HepG2 (cell line): ENCODE results near the gene ALDOA. TPM values are rescaled to one million over a fixed set of nuclear protein-coding genes. Genes with fewer than 3 reads are reported as not detected.

Experiments used
- AGO2 ChIP-seq: fragments of 200-400 bp; formaldehyde crosslinking; optimal IDR thresholded peaks from 2 replicates; pipeline ENCODE3; 2017; ENCODE audit warnings: mild to moderate bottlenecking, low read depth, low read length, moderate library complexity
- EED ChIP-seq: sonication (generic); formaldehyde crosslinking; IDR thresholded peaks from 2 replicates; pipeline ENCODE4 v1.5.0; 2020; ENCODE audit warnings: mild to moderate bottlenecking, missing genetic modification reagents
- FOXJ3 ChIP-seq: sonication (generic); formaldehyde crosslinking; IDR thresholded peaks from 2 replicates; pipeline ENCODE4 v1.4.0; 2020; ENCODE audit warnings: missing genetic modification reagents, mild to moderate bottlenecking, borderline replicate concordance
- FOXP4 ChIP-seq: sonication (generic); formaldehyde crosslinking; IDR thresholded peaks from 2 replicates; pipeline ENCODE4 v1.4.0; 2020; ENCODE audit warnings: missing genetic modification reagents
- KLF12 ChIP-seq: sonication (generic); formaldehyde crosslinking; IDR thresholded peaks from 2 replicates; pipeline ENCODE4 v1.4.0; 2020; ENCODE audit warnings: missing genetic modification reagents, borderline replicate concordance
- MXI1 ChIP-seq: IDR thresholded peaks from 3 replicates; pipeline ENCODE4 v1.6.1; 2012; ENCODE audit warnings: low read depth, low read length, inconsistent platforms, borderline replicate concordance
- PCBP2 ChIP-seq: fragments of 200-400 bp; formaldehyde crosslinking; optimal IDR thresholded peaks from 2 replicates; pipeline ENCODE3; 2018; ENCODE audit warnings: low read length, low read depth; ENCODE audit not compliant: poor library complexity, severe bottlenecking
- POLR2G ChIP-seq: fragments of 200-400 bp; formaldehyde crosslinking; IDR thresholded peaks from 2 replicates; pipeline ENCODE4 v1.6.1; 2018; ENCODE audit warnings: mild to moderate bottlenecking, low read depth, low read length, moderate library complexity
- SRSF1 ChIP-seq: fragments of 200-400 bp; formaldehyde crosslinking; optimal IDR thresholded peaks from 2 replicates; pipeline ENCODE3; 2017; ENCODE audit warnings: mild to moderate bottlenecking, low read depth, low read length, moderate library complexity
- TBX3 ChIP-seq: fragments of 450-650 bp; IDR thresholded peaks from 2 replicates; pipeline ENCODE4 v1.6.1; 2017; ENCODE audit warnings: antibody characterized with exemption, mild to moderate bottlenecking, inconsistent platforms, borderline replicate concordance
- ZFP41 ChIP-seq: sonication (generic); formaldehyde crosslinking; IDR thresholded peaks from 2 replicates; pipeline ENCODE4 v1.4.0; 2020; ENCODE audit warnings: mild to moderate bottlenecking, missing genetic modification reagents, borderline replicate concordance
- ZNF546 ChIP-seq: sonication (generic); formaldehyde crosslinking; conservative IDR thresholded peaks from 2 replicates; pipeline ENCODE4 v1.8.1; 2023; ENCODE audit warnings: mild to moderate bottlenecking, missing genetic modification reagents
- polyA plus RNA-seq, 8 experiments: library from polyadenylated mRNA; depleted of rRNA in 3 of 8; stranded (reverse) in 7 of 8; unstranded in 1 of 8; fragments of >200 nt; fragmentation: Illumina TruSeq in 4 of 8; extraction: Trizol in 4 of 8; gene quantifications; 2 replicates each; pipeline versions ENCODE4 v1.2.1 to v1.2.3, GENCODE V29; 2011 to 2016; ENCODE audit warnings: low read depth in 4 of 8, missing spikeins in 1 of 8, mixed read lengths in 1 of 8; ENCODE audit not compliant: insufficient read depth in 1 of 8
- total RNA-seq, 5 experiments: library from RNA; depleted of rRNA; stranded (reverse); fragments of >200 nt; fragmentation: Illumina TruSeq; extraction: Trizol; gene quantifications; 2 replicates each; pipeline ENCODE4 v1.2.3, GENCODE V29; 2016; ENCODE audit warnings: low read depth in 1 of 5
- TF ChIP-seq, protein P1 (sequence below): IDR thresholded peaks from 2 replicates; pipeline ENCODE4 v1.6.1; 2016; ENCODE audit warnings: low read depth, missing genetic modification reagents, missing compliant biosample characterization
- TF ChIP-seq, protein P2 (sequence below): sonication (generic); formaldehyde crosslinking; IDR thresholded peaks from 2 replicates; pipeline ENCODE4 v1.4.0; 2020; ENCODE audit warnings: missing genetic modification reagents
- TF ChIP-seq, protein P3 (sequence below): sonication (generic); formaldehyde crosslinking; IDR thresholded peaks from 2 replicates; pipeline ENCODE4 v1.5.0; 2020; ENCODE audit warnings: missing genetic modification reagents, mild to moderate bottlenecking, borderline replicate concordance

The ALDOA gene
- total and polyA plus RNA-seq, 2 of the 13 experiments (the other 11 are each of a cell fraction or from before 2014, with no cell fraction given): 925 to 1,884 TPM

- TF ChIP-seq TBX3: no peak
- TF ChIP-seq ZNF546: no peak
- TF ChIP-seq, protein P1, sequence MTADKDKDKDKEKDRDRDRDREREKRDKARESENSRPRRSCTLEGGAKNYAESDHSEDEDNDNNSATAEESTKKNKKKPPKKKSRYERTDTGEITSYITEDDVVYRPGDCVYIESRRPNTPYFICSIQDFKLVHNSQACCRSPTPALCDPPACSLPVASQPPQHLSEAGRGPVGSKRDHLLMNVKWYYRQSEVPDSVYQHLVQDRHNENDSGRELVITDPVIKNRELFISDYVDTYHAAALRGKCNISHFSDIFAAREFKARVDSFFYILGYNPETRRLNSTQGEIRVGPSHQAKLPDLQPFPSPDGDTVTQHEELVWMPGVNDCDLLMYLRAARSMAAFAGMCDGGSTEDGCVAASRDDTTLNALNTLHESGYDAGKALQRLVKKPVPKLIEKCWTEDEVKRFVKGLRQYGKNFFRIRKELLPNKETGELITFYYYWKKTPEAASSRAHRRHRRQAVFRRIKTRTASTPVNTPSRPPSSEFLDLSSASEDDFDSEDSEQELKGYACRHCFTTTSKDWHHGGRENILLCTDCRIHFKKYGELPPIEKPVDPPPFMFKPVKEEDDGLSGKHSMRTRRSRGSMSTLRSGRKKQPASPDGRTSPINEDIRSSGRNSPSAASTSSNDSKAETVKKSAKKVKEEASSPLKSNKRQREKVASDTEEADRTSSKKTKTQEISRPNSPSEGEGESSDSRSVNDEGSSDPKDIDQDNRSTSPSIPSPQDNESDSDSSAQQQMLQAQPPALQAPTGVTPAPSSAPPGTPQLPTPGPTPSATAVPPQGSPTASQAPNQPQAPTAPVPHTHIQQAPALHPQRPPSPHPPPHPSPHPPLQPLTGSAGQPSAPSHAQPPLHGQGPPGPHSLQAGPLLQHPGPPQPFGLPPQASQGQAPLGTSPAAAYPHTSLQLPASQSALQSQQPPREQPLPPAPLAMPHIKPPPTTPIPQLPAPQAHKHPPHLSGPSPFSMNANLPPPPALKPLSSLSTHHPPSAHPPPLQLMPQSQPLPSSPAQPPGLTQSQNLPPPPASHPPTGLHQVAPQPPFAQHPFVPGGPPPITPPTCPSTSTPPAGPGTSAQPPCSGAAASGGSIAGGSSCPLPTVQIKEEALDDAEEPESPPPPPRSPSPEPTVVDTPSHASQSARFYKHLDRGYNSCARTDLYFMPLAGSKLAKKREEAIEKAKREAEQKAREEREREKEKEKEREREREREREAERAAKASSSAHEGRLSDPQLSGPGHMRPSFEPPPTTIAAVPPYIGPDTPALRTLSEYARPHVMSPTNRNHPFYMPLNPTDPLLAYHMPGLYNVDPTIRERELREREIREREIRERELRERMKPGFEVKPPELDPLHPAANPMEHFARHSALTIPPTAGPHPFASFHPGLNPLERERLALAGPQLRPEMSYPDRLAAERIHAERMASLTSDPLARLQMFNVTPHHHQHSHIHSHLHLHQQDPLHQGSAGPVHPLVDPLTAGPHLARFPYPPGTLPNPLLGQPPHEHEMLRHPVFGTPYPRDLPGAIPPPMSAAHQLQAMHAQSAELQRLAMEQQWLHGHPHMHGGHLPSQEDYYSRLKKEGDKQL: no peak; the same call in 1 of the 2 replicates
- TF ChIP-seq ZFP41: 0 out of 2 replicates have a peak, but pooled peaks have one; percentile 44
- TF ChIP-seq EED (CRISPR knock-in tag): no peak; the same call in 1 of the 2 replicates
- TF ChIP-seq SRSF1: peak; percentile 60
- no peak for TF ChIP-seq KLF12 (CRISPR knock-in tag)
- TF ChIP-seq MXI1: peak; percentile 8; the same call in 1 of the 3 replicates
- TF ChIP-seq FOXJ3 (CRISPR knock-in tag): no peak
- peak; percentile 57 for TF ChIP-seq PCBP2
- no peak for TF ChIP-seq FOXP4 (CRISPR knock-in tag)
- peak; percentile 89 for TF ChIP-seq AGO2
- TF ChIP-seq, protein P2, sequence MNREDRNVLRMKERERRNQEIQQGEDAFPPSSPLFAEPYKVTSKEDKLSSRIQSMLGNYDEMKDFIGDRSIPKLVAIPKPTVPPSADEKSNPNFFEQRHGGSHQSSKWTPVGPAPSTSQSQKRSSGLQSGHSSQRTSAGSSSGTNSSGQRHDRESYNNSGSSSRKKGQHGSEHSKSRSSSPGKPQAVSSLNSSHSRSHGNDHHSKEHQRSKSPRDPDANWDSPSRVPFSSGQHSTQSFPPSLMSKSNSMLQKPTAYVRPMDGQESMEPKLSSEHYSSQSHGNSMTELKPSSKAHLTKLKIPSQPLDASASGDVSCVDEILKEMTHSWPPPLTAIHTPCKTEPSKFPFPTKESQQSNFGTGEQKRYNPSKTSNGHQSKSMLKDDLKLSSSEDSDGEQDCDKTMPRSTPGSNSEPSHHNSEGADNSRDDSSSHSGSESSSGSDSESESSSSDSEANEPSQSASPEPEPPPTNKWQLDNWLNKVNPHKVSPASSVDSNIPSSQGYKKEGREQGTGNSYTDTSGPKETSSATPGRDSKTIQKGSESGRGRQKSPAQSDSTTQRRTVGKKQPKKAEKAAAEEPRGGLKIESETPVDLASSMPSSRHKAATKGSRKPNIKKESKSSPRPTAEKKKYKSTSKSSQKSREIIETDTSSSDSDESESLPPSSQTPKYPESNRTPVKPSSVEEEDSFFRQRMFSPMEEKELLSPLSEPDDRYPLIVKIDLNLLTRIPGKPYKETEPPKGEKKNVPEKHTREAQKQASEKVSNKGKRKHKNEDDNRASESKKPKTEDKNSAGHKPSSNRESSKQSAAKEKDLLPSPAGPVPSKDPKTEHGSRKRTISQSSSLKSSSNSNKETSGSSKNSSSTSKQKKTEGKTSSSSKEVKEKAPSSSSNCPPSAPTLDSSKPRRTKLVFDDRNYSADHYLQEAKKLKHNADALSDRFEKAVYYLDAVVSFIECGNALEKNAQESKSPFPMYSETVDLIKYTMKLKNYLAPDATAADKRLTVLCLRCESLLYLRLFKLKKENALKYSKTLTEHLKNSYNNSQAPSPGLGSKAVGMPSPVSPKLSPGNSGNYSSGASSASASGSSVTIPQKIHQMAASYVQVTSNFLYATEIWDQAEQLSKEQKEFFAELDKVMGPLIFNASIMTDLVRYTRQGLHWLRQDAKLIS (CRISPR knock-in tag): 0 out of 2 replicates have a peak, but pooled peaks have one; percentile 84
- peak; percentile 23; the same call in 1 of the 2 replicates for TF ChIP-seq POLR2G
- TF ChIP-seq, protein P3, sequence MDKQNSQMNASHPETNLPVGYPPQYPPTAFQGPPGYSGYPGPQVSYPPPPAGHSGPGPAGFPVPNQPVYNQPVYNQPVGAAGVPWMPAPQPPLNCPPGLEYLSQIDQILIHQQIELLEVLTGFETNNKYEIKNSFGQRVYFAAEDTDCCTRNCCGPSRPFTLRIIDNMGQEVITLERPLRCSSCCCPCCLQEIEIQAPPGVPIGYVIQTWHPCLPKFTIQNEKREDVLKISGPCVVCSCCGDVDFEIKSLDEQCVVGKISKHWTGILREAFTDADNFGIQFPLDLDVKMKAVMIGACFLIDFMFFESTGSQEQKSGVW (CRISPR knock-in tag): 0 out of 2 replicates have a peak, but pooled peaks have one; percentile 4
Observed at GRCh38 chr16:30065943-30066760, 592 bp downstream of the ALDOA start (continued).
